Liver (tissue), 9 donors: Measurements from ENCODE around the gene ME1. TPM values are rescaled to one million over a fixed set of nuclear protein-coding genes. Genes with fewer than 3 reads are reported as not detected.

Experiments
- DNase-seq: peaks from one replicate; pipeline ENCODE4 v3.0.0-alpha.2; 2017; ENCODE audit warnings: low spot score
- H3K27ac ChIP-seq, 2 donors: one replicate each; pipeline ENCODE4 v1.7.0; 2013; ENCODE audit warnings: inconsistent platforms in 2 of 2, low read length in 2 of 2, control low read depth in 1 of 2, low read depth in 1 of 2, mild to moderate bottlenecking in 1 of 2
- H3K27me3 ChIP-seq, 4 donors: one replicate each; pipeline versions ENCODE4 v1.6.1 to v1.7.0; 2013; ENCODE audit warnings: low read length in 3 of 4, inconsistent platforms in 1 of 4, mild to moderate bottlenecking in 1 of 4, moderate library complexity in 1 of 4; ENCODE audit not compliant: control insufficient read depth in 4 of 4, insufficient read depth in 4 of 4
- H3K36me3 ChIP-seq, 4 donors: one replicate each; pipeline versions ENCODE4 v1.6.1 to v1.7.0; 2013; ENCODE audit warnings: low read length in 3 of 4, mild to moderate bottlenecking in 3 of 4, low read depth in 1 of 4, moderate library complexity in 1 of 4; ENCODE audit not compliant: control insufficient read depth in 4 of 4, insufficient read depth in 3 of 4
- H3K4me1 ChIP-seq, 4 donors: one replicate each; pipeline versions ENCODE4 v1.6.1 to v1.7.0; 2013; ENCODE audit warnings: low read length in 3 of 4, mild to moderate bottlenecking in 3 of 4, moderate library complexity in 1 of 4; ENCODE audit not compliant: control insufficient read depth in 4 of 4, insufficient read depth in 4 of 4
- H3K4me3 ChIP-seq, 3 donors: one replicate each; pipeline versions ENCODE4 v1.6.1 to v1.7.0; 2013; ENCODE audit warnings: low read length in 3 of 3, control low read depth in 1 of 3, low read depth in 1 of 3, mild to moderate bottlenecking in 1 of 3
- H3K9ac ChIP-seq, 2 donors: one replicate each; pipeline ENCODE4 v1.7.0; 2013; ENCODE audit warnings: low read length in 2 of 2, mild to moderate bottlenecking in 2 of 2, moderate library complexity in 2 of 2, control low read depth in 1 of 2, low read depth in 1 of 2
- H3K9me3 ChIP-seq, 4 donors: one replicate each; pipeline versions ENCODE4 v1.6.1 to v1.7.0; 2013; ENCODE audit warnings: low read length in 3 of 4; ENCODE audit not compliant: control insufficient read depth in 4 of 4
- CTCF ChIP-seq: fragments of 150-350 bp; IDR thresholded peaks from 2 replicates; pipeline ENCODE4 v1.5.1; 2017; ENCODE audit warnings: improper control_type of control experiment, low read depth, low read length; ENCODE audit not compliant: missing input control
- EGR1 ChIP-seq, 2 donors: IDR thresholded peaks; 2 replicates each; pipeline ENCODE4 v1.6.1; 2016 to 2018; ENCODE audit warnings: antibody characterized with exemption in 2 of 2, low read depth in 2 of 2
- FOXA2 ChIP-seq: IDR thresholded peaks from 2 replicates; pipeline ENCODE4 v1.6.1; 2016; ENCODE audit warnings: antibody characterized with exemption
- GABPA ChIP-seq, 2 donors: IDR thresholded peaks in 1 of 2; conservative IDR thresholded peaks in 1 of 2; 2 replicates each; pipeline ENCODE4 v1.6.1; 2016; ENCODE audit warnings: antibody characterized with exemption in 2 of 2, mild to moderate bottlenecking in 1 of 2, moderate library complexity in 1 of 2
- HNF4A ChIP-seq, 2 donors: conservative IDR thresholded peaks; 2 replicates each; pipeline ENCODE4 v1.6.1; 2016; ENCODE audit warnings: antibody characterized with exemption in 2 of 2, mild to moderate bottlenecking in 2 of 2
- HNF4G ChIP-seq: IDR thresholded peaks from 2 replicates; pipeline ENCODE4 v1.6.1; 2016; ENCODE audit warnings: antibody characterized with exemption
- RAD21 ChIP-seq, 2 donors: IDR thresholded peaks; 2 replicates each; pipeline ENCODE4 v1.6.1; 2016; ENCODE audit warnings: antibody characterized with exemption in 2 of 2, mild to moderate bottlenecking in 2 of 2
- REST ChIP-seq: IDR thresholded peaks from 2 replicates; pipeline ENCODE4 v1.6.1; 2016; ENCODE audit warnings: antibody characterized with exemption, mild to moderate bottlenecking
- SP1 ChIP-seq: IDR thresholded peaks from 2 replicates; pipeline ENCODE4 v1.6.1; 2018; ENCODE audit warnings: antibody characterized with exemption, mild to moderate bottlenecking
- TAF1 ChIP-seq: conservative IDR thresholded peaks from 2 replicates; pipeline ENCODE4 v1.6.1; 2016; ENCODE audit warnings: antibody characterized with exemption, mild to moderate bottlenecking
- WGBS: extraction: QIAGEN DNeasy Blood & Tissue Kit; methylation state at CpG from one replicate; pipeline ENCODE4 v1.1.7; 2013; 5-methylcytosine and 5-hydroxymethylcytosine counted together
- polyA plus RNA-seq, 2 donors: library from polyadenylated mRNA; stranded (reverse) in 1 of 2; unstranded in 1 of 2; fragments of 200-250 nt in 1 of 2; fragments of >200 nt in 1 of 2; fragmentation: Nextera tagmentation in 1 of 2; extraction: Ambion mirVana in 1 of 2; gene quantifications; one replicate each; pipeline versions ENCODE4 v1.2.1 to v1.2.3, GENCODE V29; 2013 to 2015
- total RNA-seq, 2 donors: library from RNA; depleted of rRNA; stranded (reverse); fragments of >200 nt; gene quantifications; one replicate each; pipeline ENCODE4 v1.2.3, GENCODE V29; 2014
- donor health status: healthy.
- donor health status: healthy.
- donor health status: healthy.
- donor health status: healthy.
- donor health status: healthy.

The ME1 gene
- total and polyA plus RNA-seq, 4 donors = 4.3 to 7.8 (median 5.5) TPM

- peaks cover 15 to 80% (median 67%) of the 10 kb centered on the region in 4 donors for H3K36me3 ChIP-seq
- H3K4me3 ChIP-seq = no peak overlapping the region
- H3K4me1 ChIP-seq = no peaks in the 10 kb centered on the region
- H3K9ac ChIP-seq = no peak overlapping the region
- no peak for TF ChIP-seq SP1
- TF ChIP-seq HNF4G = no peak
- no peak for TF ChIP-seq CTCF
- no peak for TF ChIP-seq TAF1
- TF ChIP-seq FOXA2 = no peak
- no peak for TF ChIP-seq HNF4A (conservative IDR thresholded peaks at IDR 0.05)
- no peak for TF ChIP-seq GABPA (IDR thresholded peaks at IDR 0.05 in 1 of 2, conservative IDR thresholded peaks at IDR 0.05 in 1 of 2)
- H3K27ac ChIP-seq = no peak overlapping the region
- WGBS = 93% methylated on average over 1 of the region's 1 CpG
- H3K9me3 ChIP-seq = no peaks in the 10 kb centered on the region
- no peak for DNase-seq
- no peaks in the 10 kb centered on the region for H3K27me3 ChIP-seq
Observed at GRCh38 chr6:83168556-83168955, 262.3 kb downstream of the ME1 start.

- Histone ChIP-seq H3K9me3 (no peaks in the 10 kb centered on the region), H3K36me3 (peaks cover 15 to 74% (median 63%) of the 10 kb centered on the region in 4 donors)
- TF ChIP-seq RAD21 (IDR thresholded peaks at IDR 0.05) (no peak), FOXA2 (no peak), TAF1 (no peak), HNF4G (no peak), REST (no peak), EGR1 (IDR thresholded peaks at IDR 0.05; ENCODE audit: low read depth in 2 of 2) (no peak)
Observed at GRCh38 chr6:83167726-83168278, 263.0 kb downstream of the ME1 start.

More at GRCh38 chr6:83167726-83168278, 263.0 kb downstream of the ME1 start:
- Histone ChIP-seq H3K9ac (no peak overlapping the region), H3K27me3 (no peaks in the 10 kb centered on the region), H3K4me3 (no peak overlapping the region), H3K4me1 (no peaks in the 10 kb centered on the region), H3K27ac (no peak overlapping the region)
- WGBS = 98% methylated on average over 5 of the region's 5 CpGs
- DNase-seq = no peak

Other genes with a start within 250 kb of the ME1 start
- gene PGM3, start 237.8 kb downstream of the ME1 start, total RNA-seq = 10 to 100 TPM; 21.8 to 61.1 TPM
- gene PGM3, start 237.8 kb downstream of the ME1 start, polyA plus RNA-seq = 10 to 100 TPM; 14.7 to 30.3 TPM
- 1 to 10 TPM; 1.9 to 5.5 TPM for gene RWDD2A, start 237.7 kb downstream of the ME1 start, total RNA-seq
- 1 to 10 TPM; 1.9 to 2.8 TPM for gene RWDD2A, start 237.7 kb downstream of the ME1 start, polyA plus RNA-seq
- gene PRSS35, start 81.5 kb upstream of the ME1 start, total RNA-seq = 1 to 10 TPM in 1 of 2 donors, under 1 TPM in 1; under 0.01 to 3.3 TPM
- under 1 TPM; 0.16 to 0.54 TPM for gene PRSS35, start 81.5 kb upstream of the ME1 start, polyA plus RNA-seq